Ramos (cell line): Measurements from ENCODE around the gene NRM.

Source experiments
- in situ Hi-C: fragments of 300-500 bp; cut with MboI; formaldehyde crosslinking; loops from one replicate; pipeline ENCODE4 v1.14.3; 2022; ENCODE audit warnings: low sequenced_read_pairs; ENCODE audit not compliant: unreplicated experiment

NRM gene

DNA sequence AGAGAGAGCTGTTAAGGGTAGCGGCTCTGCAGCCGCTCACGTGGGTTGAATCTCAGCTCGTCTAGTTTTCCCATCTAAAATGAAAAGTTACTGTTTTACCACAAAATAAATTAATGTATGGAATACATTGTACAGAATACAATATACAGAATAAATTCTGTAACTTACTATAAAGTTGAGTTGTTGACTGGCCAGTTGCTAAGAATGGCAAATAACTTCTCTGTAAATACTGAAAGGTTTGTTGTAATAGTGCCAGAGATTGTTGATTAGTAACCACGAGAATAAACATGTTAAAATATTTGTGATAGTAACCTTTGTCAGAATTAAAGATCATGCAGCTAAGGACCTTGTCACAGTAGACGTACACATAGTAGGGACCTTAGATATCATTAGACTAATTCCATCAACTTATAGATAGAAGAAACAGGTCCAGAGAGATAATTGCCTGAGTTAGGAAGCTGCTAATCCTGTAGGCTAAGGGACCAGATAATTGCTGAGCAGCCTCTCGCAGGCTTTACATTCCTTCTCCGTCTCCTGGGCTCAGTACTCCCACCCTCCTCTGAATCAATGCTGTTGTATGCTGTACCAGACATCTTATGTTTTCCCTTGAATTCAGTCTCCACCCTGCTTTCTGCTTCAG is 544 bp upstream of the NRM start:
- in situ Hi-C loops: no loop called here

DNA sequence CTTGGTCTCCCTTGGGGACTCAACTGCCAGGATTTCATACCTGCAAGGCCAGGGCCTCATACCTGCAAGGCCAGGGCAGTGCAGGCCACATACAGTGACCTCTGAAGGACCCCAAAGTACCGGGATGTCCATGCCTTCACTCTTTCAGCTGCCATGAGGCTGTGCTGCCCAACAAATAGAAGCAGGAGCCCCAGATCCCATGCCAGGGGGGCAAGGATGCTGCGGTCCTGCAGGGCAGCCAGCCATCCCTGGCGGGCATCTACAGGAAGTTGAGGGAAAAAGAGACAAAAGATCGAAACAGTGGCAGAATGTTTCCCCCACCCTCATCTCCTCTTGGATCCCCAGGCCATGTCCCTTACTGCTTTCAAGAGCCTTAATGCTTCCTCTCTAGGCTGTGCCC is 799 bp downstream of the NRM start:
- in situ Hi-C loops: no loop called here

DNA sequence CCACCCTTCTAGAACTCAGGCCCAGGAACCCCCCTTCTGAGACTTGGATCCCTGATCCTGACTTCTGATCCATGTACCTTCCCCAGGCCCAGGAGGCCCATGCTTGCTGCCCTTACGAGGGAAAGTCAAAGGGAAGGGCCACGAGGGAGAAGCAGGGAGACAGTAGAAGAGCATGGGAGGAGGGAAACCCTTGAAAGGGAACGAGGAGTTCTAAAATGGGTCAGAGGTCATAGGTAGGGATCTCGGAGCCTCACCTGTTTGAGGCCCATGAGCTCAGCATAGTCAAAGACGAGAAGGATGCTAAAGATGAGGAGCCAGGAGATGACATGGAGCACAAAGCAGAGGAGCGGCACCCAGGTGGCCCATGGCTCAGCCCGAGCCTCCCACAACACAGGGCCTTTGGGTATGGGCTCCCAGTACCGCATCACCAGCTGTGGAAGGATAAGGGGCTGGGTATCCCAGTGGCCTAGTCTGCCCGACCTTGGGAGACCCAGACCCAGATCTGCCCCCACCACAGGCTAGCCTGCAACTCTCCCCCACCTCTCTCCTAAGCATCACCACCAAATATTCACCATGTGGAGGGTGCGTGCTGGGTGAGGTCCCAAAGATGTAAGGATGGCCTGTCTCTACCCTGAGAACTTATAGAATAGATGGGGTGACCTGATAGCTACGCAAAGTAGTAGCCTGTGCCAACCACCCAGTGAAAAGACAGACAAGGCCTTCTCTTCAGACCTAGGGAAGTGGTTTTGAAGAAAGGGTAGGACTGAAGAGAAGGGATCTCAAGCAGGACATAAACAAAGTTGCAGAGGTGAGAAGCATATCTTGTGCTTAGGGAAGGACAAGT is 1.5 kb downstream of the NRM start:
- in situ Hi-C loops: no loop called here

DNA sequence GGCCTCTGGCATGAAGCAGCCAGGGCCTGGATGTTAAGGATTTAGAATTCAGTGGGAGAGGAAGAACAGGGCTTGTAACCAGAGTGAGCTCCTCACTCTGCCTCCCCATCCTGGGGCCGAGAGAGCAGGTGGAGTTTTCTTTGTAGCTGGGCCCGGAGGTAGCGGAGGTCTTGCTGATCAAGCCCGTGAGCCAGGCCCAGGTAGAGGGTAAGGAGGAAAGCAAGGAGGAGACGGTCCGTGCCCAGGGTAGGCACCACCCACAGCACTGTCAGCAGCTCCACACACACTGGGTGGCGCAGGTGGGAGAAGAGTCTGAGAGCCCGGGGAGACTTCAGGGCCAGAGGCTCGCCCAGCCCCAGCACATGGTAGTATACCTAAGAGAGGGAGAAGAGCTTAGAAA is 2.2 kb downstream of the NRM start:
- in situ Hi-C loops: no loop called here

- in situ Hi-C loops: no loop called here
Observed at GRCh38 chr6:30687659-30688431, 2.9 kb downstream of the NRM start.

- in situ Hi-C loops: no loop called here
Observed at GRCh38 chr6:30686908-30687658, 3.7 kb downstream of the NRM start.

- in situ Hi-C loops: no loop called here
Observed at GRCh38 chr6:30686009-30686907, 4.5 kb downstream of the NRM start, which contains the start of gene PPP1R18. Gene PPP1R18 (minus strand): TSS chr6:30686645. CDS start chr6:30686018, 627 bp downstream.

DNA sequence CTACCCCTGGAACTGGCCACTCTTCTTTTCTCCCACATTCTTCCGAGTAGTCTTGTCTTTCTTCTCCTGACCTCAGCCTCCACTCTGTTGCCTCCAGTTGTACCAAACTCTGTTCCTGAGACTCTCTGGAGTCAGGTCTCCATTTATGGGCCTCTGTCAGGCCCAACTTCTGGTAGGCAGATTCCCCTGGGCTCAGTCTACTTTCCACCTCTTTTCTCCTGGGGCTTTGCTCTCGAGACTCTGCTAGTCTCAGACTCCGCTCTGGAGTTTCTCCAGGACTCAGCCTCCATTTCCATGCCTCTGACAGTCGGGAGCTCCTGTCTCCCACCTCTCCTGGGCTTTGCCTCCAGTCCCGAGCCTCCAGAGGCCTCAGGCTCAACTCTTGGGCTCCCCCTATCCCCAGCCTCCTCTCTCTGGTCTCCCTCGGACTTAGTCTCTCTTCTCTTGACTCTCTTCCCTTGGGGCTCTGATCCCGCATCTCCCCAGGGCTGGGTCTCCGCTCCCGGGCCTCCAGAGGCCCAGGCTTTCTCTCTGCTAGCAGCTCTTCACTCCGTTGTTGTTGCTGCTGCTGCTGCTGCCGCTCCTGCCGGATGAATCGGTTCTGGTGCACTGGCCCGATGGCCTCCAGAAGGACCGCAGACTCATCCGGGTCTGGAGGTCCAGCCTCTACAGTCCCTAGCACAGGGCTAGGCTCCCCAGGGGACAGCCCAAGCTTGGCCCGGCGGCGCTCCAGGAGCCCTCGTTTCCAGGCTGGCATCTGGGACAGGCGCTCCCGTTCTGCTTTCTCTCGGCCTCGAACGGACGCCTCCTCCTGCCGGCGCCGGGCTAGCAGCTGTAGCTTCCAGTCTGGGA is 5.4 kb downstream of the NRM start:
- in situ Hi-C loops: no loop called here

GRCh38 chr6:30684386-30685156 is 6.2 kb downstream of the NRM start:
- in situ Hi-C loops: no loop called here

DNA sequence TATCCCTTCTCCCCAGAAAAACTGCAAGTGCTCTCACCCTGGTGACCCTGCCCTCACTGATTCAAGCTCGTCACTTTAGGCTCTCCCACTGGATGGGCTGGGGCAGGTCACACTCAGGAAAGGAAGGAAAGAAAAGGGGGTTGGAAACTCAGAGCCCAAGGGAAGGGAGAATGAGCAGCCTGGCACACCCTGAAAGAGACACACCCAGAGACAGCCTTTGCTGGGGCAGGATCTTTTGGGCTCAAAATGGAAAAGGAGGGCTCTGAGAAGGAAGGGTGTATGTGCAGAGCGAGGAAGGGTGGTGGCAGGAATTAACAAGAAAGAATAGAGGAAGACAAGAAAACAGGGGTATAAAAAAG is 6.8 kb downstream of the NRM start:
- in situ Hi-C loops: no loop called here

GRCh38 chr6:30683183-30683979 is 7.4 kb downstream of the NRM start:
- in situ Hi-C loops: no loop called here

GRCh38 chr6:30682143-30683117 is 8.4 kb downstream of the NRM start:
- in situ Hi-C loops: no loop called here

DNA sequence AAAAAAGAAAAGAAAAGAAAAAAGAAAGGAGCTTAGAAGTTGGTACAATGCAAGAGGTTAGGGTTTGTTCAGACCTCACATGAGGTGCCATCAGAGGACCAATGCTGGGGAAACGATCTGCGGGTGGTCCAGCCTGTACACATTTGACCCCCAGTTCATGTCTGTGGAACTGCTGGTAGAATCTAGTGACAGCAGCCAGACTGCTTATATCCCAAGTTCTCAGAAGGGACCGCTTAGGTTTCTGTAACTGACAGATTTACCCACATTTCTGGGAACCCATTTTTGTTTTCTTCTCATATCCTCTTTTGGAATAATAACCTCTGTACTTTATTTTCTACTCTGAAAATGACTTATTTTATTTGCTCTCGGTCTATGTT is 9.0 kb downstream of the NRM start:
- in situ Hi-C loops: no loop called here

DNA sequence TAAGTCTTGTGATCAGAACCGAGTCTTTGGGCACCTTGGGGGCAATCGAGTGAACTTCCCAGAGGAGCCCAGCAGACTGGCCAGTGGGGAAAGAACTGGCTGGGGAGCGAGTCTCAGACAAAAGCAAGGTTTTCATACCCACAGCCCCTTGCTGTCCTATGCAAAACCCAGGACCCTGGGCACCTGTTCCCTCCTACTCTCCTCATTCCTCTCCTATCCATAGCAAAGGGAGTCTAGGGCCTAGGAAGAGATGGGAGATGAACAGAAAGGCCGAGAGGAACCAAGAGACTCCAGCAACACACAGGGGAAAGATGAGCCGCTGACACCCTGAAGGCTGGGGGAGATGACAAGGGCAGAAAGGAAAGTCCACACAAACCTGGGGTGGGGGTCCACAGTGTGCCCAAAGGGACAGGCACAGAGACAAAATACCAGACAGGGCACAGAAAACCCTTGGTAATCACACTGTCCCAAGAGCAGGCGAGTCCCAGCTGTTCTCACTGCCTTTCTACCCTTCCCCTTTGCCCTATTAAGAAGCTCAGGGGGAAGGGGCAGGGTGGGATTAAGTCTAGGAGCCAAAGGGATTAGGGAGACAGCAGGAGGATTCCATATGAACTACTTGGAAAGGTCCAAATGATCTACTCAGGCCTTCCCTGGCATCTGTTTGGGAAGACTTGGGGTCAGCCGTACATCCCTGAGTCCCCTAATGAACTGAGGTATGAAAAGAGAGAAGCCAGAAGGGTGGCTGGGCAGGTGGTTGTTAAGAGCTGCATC is 10.8 kb downstream of the NRM start:
- in situ Hi-C loops: no loop called here
